MM.1S (cell line): Measurements from ENCODE around the gene HBP1.

Experiments used
- EZH2 ChIP-seq: fragments of 300-600 bp; sonication (generic); optimal IDR thresholded peaks from 2 replicates; pipeline ENCODE3; 2017; ENCODE audit warnings: low read depth, mild to moderate bottlenecking, antibody characterized with exemption, low read length, mixed read lengths
- EZH2phosphoT487 ChIP-seq: fragments of 300-600 bp; sonication (generic); IDR thresholded peaks from 2 replicates; pipeline ENCODE4 v1.6.1; 2018; ENCODE audit warnings: antibody characterized with exemption, low read length
- TF ChIP-seq, protein P1 (sequence below): fragments of 300-600 bp; sonication (generic); IDR thresholded peaks from 2 replicates; pipeline ENCODE4 v1.5.1; 2016; ENCODE audit warnings: antibody characterized with exemption, low read length, mixed read lengths

DNA sequence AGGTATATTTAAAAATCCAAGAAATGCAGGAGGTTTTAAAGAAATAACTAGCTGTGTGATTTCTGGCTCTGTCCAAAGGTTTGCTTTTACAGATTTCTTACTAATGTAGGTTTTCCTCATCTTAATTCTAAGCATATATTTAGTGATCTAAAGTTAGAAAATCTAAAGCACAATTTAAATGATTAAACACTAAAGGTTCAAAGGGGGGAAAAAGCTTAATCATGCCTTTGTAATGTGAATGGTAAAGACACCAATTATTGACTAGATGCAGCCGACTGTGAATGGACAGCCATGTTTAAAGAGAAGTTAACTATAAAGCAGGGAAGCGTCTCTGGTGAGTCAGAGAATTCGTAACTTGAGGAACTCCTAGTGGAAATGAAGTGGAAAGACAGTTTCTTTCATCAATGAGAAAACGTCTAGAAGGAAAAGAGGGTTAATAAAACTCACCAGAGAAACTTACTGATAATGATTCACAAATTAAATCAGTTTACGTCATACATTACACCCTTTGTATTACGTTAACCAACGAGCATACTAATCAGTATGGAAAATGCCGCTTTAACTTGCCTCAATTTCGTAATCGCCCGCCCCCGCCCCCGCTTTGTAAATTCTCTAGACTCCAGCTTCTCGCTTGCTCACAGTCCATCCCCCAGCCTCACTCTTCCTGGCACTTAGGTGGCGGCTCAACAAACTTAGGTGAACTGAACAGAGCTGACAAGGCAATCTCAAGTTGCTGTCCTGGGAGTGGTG lies 1.1 kb upstream of the HBP1 start:
- TF ChIP-seq, protein P1, sequence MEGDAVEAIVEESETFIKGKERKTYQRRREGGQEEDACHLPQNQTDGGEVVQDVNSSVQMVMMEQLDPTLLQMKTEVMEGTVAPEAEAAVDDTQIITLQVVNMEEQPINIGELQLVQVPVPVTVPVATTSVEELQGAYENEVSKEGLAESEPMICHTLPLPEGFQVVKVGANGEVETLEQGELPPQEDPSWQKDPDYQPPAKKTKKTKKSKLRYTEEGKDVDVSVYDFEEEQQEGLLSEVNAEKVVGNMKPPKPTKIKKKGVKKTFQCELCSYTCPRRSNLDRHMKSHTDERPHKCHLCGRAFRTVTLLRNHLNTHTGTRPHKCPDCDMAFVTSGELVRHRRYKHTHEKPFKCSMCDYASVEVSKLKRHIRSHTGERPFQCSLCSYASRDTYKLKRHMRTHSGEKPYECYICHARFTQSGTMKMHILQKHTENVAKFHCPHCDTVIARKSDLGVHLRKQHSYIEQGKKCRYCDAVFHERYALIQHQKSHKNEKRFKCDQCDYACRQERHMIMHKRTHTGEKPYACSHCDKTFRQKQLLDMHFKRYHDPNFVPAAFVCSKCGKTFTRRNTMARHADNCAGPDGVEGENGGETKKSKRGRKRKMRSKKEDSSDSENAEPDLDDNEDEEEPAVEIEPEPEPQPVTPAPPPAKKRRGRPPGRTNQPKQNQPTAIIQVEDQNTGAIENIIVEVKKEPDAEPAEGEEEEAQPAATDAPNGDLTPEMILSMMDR, result peak; percentile 48
- TF ChIP-seq EZH2phosphoT487, result no peak
- no peak for TF ChIP-seq EZH2
